Measurements from ENCODE around the gene ANLN. TPM values are rescaled to one million over a fixed set of nuclear protein-coding genes. Genes with fewer than 3 reads are reported as not detected.
"Not testable (repeated sequence)": the region's sequence is repeated elsewhere in the genome, so short reads cannot be mapped to it uniquely, and the experiment has no call there.

ANLN gene
- total RNA-seq, 1 experiment from 2014 or later: 78.9 TPM

GRCh38 chr7:36496576-36496975 lies 106.9 kb downstream of the ANLN start:
- no peak overlapping the region for H3K56ac ChIP-seq (ENCODE audit: insufficient read length, low read depth, low read length)
- no peak for DNase-seq
- no peak overlapping the region for H3K27ac ChIP-seq (ENCODE audit: insufficient read length, low read depth, low read length)
- no peak overlapping the region for H3K4me3 Mint-ChIP-seq
- no peaks in the 10 kb centered on the region; the same call in 1 of the 2 replicates for H3K79me2 ChIP-seq (ENCODE audit: insufficient read depth, low read length)
- peaks cover 0 to 2% of the 10 kb centered on the region in 2 experiments; a peak in 2 of 4 replicates for H3K4me1 Mint-ChIP-seq
- H2BK5ac ChIP-seq (ENCODE audit: insufficient read length, low read length): no peak overlapping the region
- no peaks in the 10 kb centered on the region; the same call in 1 of the 2 replicates for H3K27me3 Mint-ChIP-seq (ENCODE audit: low read depth)
- H3K18ac ChIP-seq (ENCODE audit: insufficient read length, low read depth, low read length): no peak overlapping the region
- no peak overlapping the region for H3K14ac ChIP-seq (ENCODE audit: insufficient read depth, low read length)
- no peak overlapping the region for H3K27ac Mint-ChIP-seq
- H3K4ac ChIP-seq (ENCODE audit: low read depth, low read length): no peak overlapping the region
- no peak overlapping the region for H2BK120ac ChIP-seq (ENCODE audit: low read depth, low read length, poor library complexity, severe bottlenecking)
- no peaks in the 10 kb centered on the region for H3K9me3 ChIP-seq (ENCODE audit: control insufficient read depth, low read depth, low read length)
- H3K23ac ChIP-seq (ENCODE audit: insufficient read length, low read depth, low read length): no peak overlapping the region
- no peaks in the 10 kb centered on the region for H3K79me1 ChIP-seq (ENCODE audit: insufficient read depth, low read depth, low read length, poor library complexity, severe bottlenecking)
- H3K23me2 ChIP-seq (ENCODE audit: insufficient read length, low read depth, low read length, poor library complexity, severe bottlenecking): no peaks in the 10 kb centered on the region
- no peak overlapping the region for H3K4me2 ChIP-seq (ENCODE audit: insufficient read depth, insufficient read length, low read length)
- H2AFZ ChIP-seq (ENCODE audit: low read length): no peak overlapping the region
- no peak overlapping the region for H2BK15ac ChIP-seq (ENCODE audit: low read depth, low read length)
- no peak overlapping the region for H2BK12ac ChIP-seq (ENCODE audit: insufficient read length, low read depth, low read length)
- H4K20me1 ChIP-seq (ENCODE audit: control insufficient read depth, insufficient read depth, insufficient read length): no peaks in the 10 kb centered on the region
- no peaks in the 10 kb centered on the region for H3K36me3 Mint-ChIP-seq (ENCODE audit: insufficient read depth in 1 of 3, low read depth in 3 of 3)
- no peak overlapping the region for H2BK20ac ChIP-seq (ENCODE audit: low read depth, low read length, poor library complexity, severe bottlenecking)
- H4K5ac ChIP-seq (ENCODE audit: insufficient read length, low read depth, low read length): no peak overlapping the region
- no CpG with 5 or more reads among the region's 6 CpGs for WGBS (ENCODE audit: extremely low coverage, insufficient read length, low lambda C conversion rate)
- H3K4me1 ChIP-seq (ENCODE audit: insufficient read depth, low read length): no peaks in the 10 kb centered on the region
- no peak overlapping the region for H4K8ac ChIP-seq (replicated peaks; ENCODE audit: insufficient read length, low read depth, low read length)
- H3T11ph ChIP-seq (ENCODE audit: low read length): no peak overlapping the region
- H2AK5ac ChIP-seq (ENCODE audit: insufficient read length, low read length): no peak overlapping the region
- no peak overlapping the region for H3K9ac ChIP-seq (ENCODE audit: extremely low read depth, insufficient read length, low read length)
- H4K91ac ChIP-seq (ENCODE audit: insufficient read length, low read depth, low read length): no peak overlapping the region
- TF ChIP-seq CTCF (conservative IDR thresholded peaks at IDR 0.05): no peak
- no peaks in the 10 kb centered on the region for H3K27me3 ChIP-seq (ENCODE audit: insufficient read depth, low read length)
- H3K9me3 Mint-ChIP-seq: peaks cover 0 to 3% of the 10 kb centered on the region in 2 experiments; a peak in 3 of 5 replicates

GRCh38 chr7:36497176-36497575 lies 107.5 kb downstream of the ANLN start:
- H3K27ac ChIP-seq (ENCODE audit: insufficient read length, low read depth, low read length); H4K8ac ChIP-seq (replicated peaks; ENCODE audit: insufficient read length, low read depth, low read length); H3T11ph ChIP-seq (ENCODE audit: low read length); H2BK12ac ChIP-seq (ENCODE audit: insufficient read length, low read depth, low read length); H2BK15ac ChIP-seq (ENCODE audit: low read depth, low read length); H3K4me1 ChIP-seq (ENCODE audit: insufficient read depth, low read length); H3K9ac ChIP-seq (ENCODE audit: extremely low read depth, insufficient read length, low read length); H2AFZ ChIP-seq (ENCODE audit: low read length); H3K27me3 Mint-ChIP-seq (ENCODE audit: low read depth); H2BK5ac ChIP-seq (ENCODE audit: insufficient read length, low read length); H3K4ac ChIP-seq (ENCODE audit: low read depth, low read length); H3K79me1 ChIP-seq (ENCODE audit: insufficient read depth, low read depth, low read length, poor library complexity, severe bottlenecking); H3K9me3 ChIP-seq (ENCODE audit: control insufficient read depth, low read depth, low read length); H3K23me2 ChIP-seq (ENCODE audit: insufficient read length, low read depth, low read length, poor library complexity, severe bottlenecking); H2BK20ac ChIP-seq (ENCODE audit: low read depth, low read length, poor library complexity, severe bottlenecking); H3K36me3 Mint-ChIP-seq (ENCODE audit: insufficient read depth in 1 of 3, low read depth in 3 of 3); H3K4me3 Mint-ChIP-seq; H3K27ac Mint-ChIP-seq; H4K5ac ChIP-seq (ENCODE audit: insufficient read length, low read depth, low read length); H3K27me3 ChIP-seq (ENCODE audit: insufficient read depth, low read length); H3K23ac ChIP-seq (ENCODE audit: insufficient read length, low read depth, low read length); H3K14ac ChIP-seq (ENCODE audit: insufficient read depth, low read length); H3K56ac ChIP-seq (ENCODE audit: insufficient read length, low read depth, low read length); H3K4me2 ChIP-seq (ENCODE audit: insufficient read depth, insufficient read length, low read length); DNase-seq; H4K91ac ChIP-seq (ENCODE audit: insufficient read length, low read depth, low read length); H2BK120ac ChIP-seq (ENCODE audit: low read depth, low read length, poor library complexity, severe bottlenecking); H2AK5ac ChIP-seq (ENCODE audit: insufficient read length, low read length); H3K79me2 ChIP-seq (ENCODE audit: insufficient read depth, low read length); H3K4me1 Mint-ChIP-seq; H4K20me1 ChIP-seq (ENCODE audit: control insufficient read depth, insufficient read depth, insufficient read length); H3K18ac ChIP-seq (ENCODE audit: insufficient read length, low read depth, low read length); H3K9me3 Mint-ChIP-seq: not testable (repeated sequence)
- WGBS (ENCODE audit: extremely low coverage, insufficient read length, low lambda C conversion rate): no CpG with 5 or more reads among the region's 6 CpGs

Data from H9 (cell line).